SHP77 treated with DMSO at 0.1 percent for 48 hours (cell line): Measurements from ENCODE around the gene DYNLRB1.

Source experiments
- DNase-seq: peaks from one replicate; lab custom pipeline; 2025; lab: John Stamatoyannopoulos, UW

Gene DYNLRB1

DNA sequence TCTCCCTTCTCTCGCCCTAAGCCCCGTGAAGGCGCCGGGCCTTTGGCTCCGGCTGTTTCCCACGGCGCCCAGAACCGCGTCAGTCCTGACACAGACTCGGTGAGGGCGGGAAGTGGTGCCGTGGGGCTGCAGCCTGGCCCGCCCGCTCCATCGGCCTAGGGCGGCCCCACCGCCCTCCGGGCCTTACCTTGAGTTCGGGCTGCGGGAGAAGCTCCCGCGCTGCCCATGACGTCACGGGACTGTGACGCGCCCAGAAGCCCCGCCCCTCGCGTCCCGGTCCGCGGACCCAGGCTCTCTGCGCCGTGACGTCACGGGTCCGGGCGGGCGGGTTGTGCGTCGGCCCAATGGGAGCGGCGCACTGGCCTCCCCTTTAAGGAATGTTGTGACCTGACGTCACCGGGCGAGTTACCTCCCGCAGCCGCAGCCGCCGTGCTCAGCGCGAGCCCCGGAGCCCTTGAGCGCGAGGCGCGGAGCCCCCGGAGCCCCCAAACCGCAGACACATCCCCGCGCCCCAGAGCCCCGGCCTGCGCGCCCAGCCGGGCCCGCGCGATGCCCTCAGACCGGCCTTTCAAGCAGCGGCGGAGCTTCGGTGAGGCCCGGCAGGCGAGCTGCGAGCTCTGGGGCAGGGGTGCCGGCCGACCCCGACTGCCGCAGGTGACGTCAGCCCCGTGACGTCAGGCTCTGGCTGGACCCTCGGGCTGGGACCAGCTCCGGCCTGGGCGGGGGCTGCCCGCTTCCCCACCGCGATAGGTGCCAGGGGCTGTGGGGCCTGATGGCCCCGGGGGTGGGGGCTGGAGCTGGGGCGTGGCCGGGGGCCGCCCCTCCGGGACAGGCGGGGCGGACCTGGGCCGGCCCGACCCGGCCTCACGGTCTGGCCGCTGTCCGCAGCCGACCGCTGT lies 42.3 kb downstream of the DYNLRB1 start, which contains the start of gene MAP1LC3A:
Gene MAP1LC3A (plus strand): TSS at position 399 of the 899 bp plus-strand sequence. CDS start 151 bp downstream, at position 550.
- DNase-seq, result no peak

- DNase-seq, result no peak
Measured at GRCh38 chr20:34559311-34560140, 43.3 kb downstream of the DYNLRB1 start.

GRCh38 chr20:34560141-34560523 lies 43.9 kb downstream of the DYNLRB1 start:
- DNase-seq, result no peak

DNA sequence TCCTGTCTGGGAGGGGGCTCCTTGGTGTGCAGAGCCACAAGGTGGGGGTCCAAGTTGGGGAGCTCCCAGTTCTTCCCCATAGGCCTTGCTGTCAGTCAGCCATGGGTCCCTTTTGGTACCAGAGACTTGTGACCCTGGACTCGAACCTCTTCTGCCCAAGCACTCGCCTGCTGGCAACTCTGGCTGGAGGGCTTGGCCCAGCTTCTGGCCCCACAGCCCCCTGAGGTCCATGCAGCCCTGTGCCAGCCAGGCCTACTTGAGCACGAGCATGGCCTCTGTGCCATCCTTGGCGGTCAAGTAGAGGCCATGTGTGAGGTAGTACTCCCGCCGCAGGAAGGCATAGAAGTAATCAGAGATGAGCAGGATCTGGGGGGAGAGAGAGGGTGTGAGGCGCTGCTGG lies 44.4 kb downstream of the DYNLRB1 start:
- DNase-seq, result no peak

GRCh38 chr20:34561661-34562060 lies 45.4 kb downstream of the DYNLRB1 start:
- DNase-seq, result no peak

- no peak for DNase-seq
Measured at GRCh38 chr20:34562641-34563040, 46.4 kb downstream of the DYNLRB1 start.

DNA sequence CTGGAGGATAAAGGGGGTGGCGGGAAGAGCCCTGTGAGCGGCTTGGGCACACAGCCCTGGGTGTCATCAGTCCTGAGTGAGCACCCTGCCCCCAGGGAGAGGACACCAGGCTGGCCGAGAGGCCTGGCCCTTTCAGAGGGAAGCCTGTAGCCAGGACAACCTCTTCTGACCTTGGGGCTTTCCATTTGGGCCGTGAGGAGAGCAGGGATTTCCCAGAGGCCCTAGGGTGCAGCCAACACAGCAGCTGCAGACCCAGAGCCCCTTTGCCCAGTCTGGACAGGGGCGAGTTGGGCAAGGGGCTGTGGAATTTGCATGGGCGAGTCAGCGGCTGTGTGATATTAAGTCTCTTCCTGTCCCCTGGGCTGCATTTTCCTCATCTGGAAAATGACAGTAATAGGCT lies 48.6 kb downstream of the DYNLRB1 start:
- no peak for DNase-seq

- no peak for DNase-seq
Measured at GRCh38 chr20:34566978-34567891, 51.0 kb downstream of the DYNLRB1 start.

DNA sequence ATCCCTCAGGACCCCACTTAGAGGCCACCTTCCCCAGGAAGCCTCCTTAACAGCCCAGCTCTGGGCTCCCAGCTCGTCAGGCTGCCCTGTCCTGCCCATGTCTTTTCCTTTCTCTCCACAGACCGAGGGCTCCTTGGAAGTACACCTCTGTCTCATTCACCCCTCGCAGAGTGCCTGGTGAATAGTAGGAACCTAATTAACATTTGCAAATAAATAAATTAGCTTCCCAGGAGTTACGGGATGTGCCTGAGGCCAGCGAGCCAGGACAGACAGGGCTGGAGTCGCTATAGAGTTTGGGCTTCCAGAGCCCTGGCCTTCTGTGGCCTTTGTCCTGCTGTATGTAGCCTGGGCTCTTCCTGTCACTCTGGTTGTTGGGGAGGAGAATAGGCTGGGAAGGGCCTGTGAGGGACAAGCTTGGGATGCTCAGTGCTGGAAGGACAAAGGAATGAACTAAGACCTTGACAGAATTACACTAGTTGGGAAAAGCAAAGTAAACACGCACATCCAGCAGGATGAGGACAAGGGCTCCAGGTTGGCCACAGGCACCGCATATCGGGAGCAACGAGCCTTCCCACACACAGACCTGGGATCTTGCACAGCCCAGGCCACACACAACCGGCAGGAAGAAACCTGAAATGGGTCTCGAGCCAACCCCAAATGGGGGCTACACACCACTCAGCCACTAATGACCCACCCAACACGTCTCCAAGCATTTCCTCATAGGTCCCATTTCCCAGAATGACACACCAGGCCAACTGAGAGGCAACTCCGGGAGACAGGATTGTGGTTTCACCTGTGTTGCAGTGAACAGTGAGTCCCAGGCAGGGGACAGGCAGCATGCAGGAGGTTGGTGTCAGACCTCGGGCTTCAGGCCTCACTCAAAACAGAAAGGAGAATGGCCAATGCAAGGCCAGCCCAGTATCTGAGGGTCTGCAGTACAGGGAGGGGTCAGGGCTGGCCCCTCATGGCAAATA lies 52.0 kb downstream of the DYNLRB1 start:
- no peak for DNase-seq

GRCh38 chr20:34569598-34569997 lies 53.4 kb downstream of the DYNLRB1 start:
- DNase-seq, result no peak

- DNase-seq, result no peak
Measured at GRCh38 chr20:34570859-34571306, 54.7 kb downstream of the DYNLRB1 start.

DNA sequence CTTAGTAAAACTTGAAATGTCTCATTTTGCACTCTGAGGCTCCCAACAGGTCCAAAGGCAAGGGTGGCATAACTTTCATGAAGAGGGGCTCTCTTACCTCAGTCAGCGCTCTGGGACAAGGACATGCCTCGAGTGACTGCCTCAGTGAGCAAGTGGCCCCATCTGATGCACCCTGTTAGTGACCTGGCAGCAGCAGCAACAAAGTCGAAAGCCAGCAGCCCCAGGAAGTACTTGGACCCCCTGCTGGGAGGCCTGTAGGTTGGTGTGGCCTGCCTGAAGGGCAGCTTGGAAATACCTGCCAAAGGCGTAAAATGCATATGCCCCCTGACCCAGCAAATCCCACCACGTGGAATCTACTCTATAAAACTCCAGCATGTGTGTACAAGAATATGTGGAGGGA lies 55.5 kb downstream of the DYNLRB1 start:
- DNase-seq, result no peak

DNA sequence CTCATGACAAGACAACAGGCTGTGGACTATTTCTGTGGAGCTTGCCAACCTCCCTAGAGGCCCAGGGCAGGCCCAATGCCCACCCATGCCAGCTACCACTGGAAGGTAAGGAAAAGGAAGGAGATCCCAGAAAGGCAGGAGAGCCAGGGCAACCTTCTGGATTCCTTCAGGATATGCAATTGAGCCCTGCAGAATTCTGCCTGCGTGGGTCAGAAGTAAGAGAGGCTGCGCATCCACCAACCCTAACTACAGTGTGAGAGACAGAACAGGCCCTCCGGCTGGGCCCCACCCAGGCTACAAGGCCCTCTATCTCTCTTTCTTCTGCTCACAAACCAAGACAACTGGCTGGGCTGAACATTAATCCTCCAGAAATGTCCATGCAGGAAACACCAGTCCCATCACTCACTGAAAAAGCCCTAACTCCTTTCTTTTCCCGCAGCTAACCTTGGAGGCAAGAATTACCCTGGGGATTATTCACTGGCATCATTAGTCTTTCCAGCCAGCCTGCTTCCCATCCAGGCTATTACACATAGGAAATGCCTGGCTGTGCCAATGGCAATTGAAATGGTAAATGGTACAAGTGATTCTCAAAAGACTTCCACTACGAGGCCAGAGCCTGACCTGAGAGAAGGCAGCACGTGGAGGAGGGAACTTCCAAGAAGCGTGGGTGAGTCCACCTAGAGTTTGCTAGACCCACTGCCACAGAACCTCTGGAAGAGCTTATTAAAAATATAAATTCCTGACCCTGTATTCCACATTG lies 57.5 kb downstream of the DYNLRB1 start:
- no peak for DNase-seq

DNA sequence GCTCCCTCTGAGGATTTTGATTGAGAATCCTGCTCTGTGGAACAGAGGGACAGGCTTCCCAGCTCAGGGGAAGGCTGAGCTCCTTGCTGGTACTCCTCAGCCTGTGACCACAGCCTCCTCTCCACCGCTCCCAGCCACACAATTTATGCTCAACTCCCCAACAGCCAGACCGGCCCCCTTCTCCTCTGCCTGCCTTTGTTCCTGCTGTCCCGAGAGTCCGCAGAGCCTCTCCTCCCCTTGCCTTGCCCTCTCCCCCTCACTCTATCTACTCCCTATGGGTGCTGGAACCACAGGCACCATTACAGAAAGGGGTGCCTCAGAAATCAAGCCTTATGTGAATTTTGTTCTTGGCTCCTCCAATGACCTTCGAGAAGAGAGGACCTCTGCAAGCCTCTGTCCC lies 58.2 kb downstream of the DYNLRB1 start:
- DNase-seq, result no peak

DNA sequence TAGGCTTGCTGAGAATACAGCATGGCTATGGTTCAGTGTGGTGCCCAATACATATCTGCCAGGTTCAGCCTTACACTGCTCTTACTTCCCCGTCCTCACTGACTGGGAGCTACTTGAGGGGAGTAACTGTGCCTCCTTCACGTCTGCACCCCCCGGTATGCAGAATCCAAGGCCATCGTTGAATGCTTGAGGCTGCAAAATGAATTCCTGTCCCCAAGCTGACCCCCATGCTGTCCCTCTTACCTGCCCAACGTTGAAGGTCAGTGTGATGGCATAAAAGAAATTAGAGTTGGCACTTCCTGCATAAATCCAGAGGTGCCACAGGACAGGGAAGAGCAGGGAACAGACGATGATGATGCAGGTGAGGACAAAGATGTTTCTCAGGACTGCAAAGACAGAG lies 58.6 kb downstream of the DYNLRB1 start:
- no peak for DNase-seq

DNA sequence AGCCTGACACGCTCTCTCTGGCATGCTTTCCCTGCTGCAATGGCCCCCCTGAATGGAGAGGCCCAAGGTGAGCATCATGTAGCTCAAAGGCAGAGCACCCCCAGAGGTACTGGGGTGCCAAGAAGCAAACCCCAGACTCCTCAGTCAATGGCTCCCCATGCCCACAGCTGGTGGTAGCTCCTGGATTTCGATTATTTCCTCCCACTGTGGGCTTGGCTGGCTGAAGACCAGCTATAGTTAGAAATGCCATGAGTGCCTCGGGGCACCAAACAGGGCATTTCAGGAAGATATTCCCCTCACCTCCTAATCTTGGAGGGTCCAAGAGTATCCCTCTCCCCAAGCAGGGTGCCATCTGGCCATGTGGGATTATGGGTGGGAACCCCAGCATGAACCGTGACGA lies 59.0 kb downstream of the DYNLRB1 start:
- no peak for DNase-seq

DNA sequence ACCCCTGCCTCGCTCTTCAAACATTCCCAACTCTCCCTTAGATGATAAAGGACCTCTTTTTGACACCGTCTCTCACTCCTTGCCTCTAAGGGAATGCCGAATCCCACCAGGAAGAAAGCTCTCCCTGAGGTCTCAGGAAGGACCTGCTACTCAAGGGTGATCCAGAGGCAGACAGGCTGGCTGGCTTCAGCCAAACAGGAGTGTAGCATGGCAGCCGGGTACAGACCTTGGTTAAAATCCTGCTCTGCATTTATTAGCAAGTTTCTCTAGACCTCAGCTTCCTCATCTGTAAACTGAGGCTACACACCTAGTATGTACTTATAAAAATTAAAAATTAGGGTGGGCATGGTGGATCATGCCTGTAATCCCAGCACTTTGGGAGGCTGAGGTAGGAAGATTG lies 59.5 kb downstream of the DYNLRB1 start:
- DNase-seq, result no peak

- DNase-seq, result no peak
Measured at GRCh38 chr20:34577061-34577460, 60.8 kb downstream of the DYNLRB1 start.

- no peak for DNase-seq
Measured at GRCh38 chr20:34578025-34578424, 61.8 kb downstream of the DYNLRB1 start.

- no peak for DNase-seq
Measured at GRCh38 chr20:34578521-34578920, 62.3 kb downstream of the DYNLRB1 start.
